Smooth muscle cell (in vitro differentiated cells): ENCODE measurements around the gene IGFBP5. TPM values are rescaled to one million over a fixed set of nuclear protein-coding genes. Genes with fewer than 3 reads are reported as not detected.

Experiments
- DNase-seq: peaks from one replicate; lab custom pipeline; 2025; ENCODE audit not compliant: unreplicated experiment; lab: John Stamatoyannopoulos, UW
- H2AFZ ChIP-seq: fragments of 200-600 bp; sonication (generic); 2 replicates; pipeline ENCODE4 v1.6.0; 2016; ENCODE audit warnings: antibody characterized with exemption, low read depth, mild to moderate bottlenecking
- H3F3A ChIP-seq: fragments of 200-600 bp; sonication (generic); 2 replicates; pipeline ENCODE4 v1.6.0; 2017; ENCODE audit warnings: antibody characterized with exemption, low read depth
- H3K27ac ChIP-seq: fragments of 200-600 bp; sonication (generic); 2 replicates; pipeline ENCODE4 v1.5.1; 2016; ENCODE audit warnings: low read depth, mild to moderate bottlenecking
- H3K27me3 ChIP-seq: fragments of 200-600 bp; sonication (generic); 2 replicates; pipeline ENCODE4 v1.6.1; 2016; ENCODE audit warnings: low read depth, mild to moderate bottlenecking
- H3K36me3 ChIP-seq: fragments of 200-600 bp; sonication (generic); 2 replicates; pipeline ENCODE4 v1.5.1; 2016; ENCODE audit warnings: low read depth
- H3K4me1 ChIP-seq: fragments of 200-600 bp; sonication (generic); 2 replicates; pipeline ENCODE4 v1.5.1; 2016; ENCODE audit warnings: low read depth
- H3K4me2 ChIP-seq: fragments of 200-600 bp; sonication (generic); 2 replicates; pipeline ENCODE4 v1.6.0; 2016; ENCODE audit warnings: mild to moderate bottlenecking
- H3K4me3 ChIP-seq: fragments of 200-600 bp; sonication (generic); 2 replicates; pipeline ENCODE4 v1.5.1; 2016; ENCODE audit warnings: mild to moderate bottlenecking
- H3K79me2 ChIP-seq: fragments of 200-600 bp; sonication (generic); 2 replicates; pipeline ENCODE4 v1.6.0; 2016; ENCODE audit warnings: low read depth, mild to moderate bottlenecking
- H3K9ac ChIP-seq: fragments of 200-600 bp; sonication (generic); 2 replicates; pipeline ENCODE4 v1.6.0; 2016; ENCODE audit warnings: low read depth
- H3K9me3 ChIP-seq: fragments of 200-600 bp; sonication (generic); replicated peaks from 2 replicates; pipeline ENCODE4 v1.5.1; 2016; ENCODE audit warnings: low read depth
- H4K20me1 ChIP-seq: fragments of 200-600 bp; sonication (generic); 2 replicates; pipeline ENCODE4 v1.6.0; 2016; ENCODE audit warnings: low read depth
- CTCF ChIP-seq: fragments of 200-600 bp; sonication (generic); IDR thresholded peaks from 2 replicates; pipeline ENCODE4 v1.5.1; 2017; ENCODE audit warnings: borderline replicate concordance, mild to moderate bottlenecking, antibody characterized with exemption; ENCODE audit not compliant: insufficient read depth, poor library complexity, severe bottlenecking
- WGBS: methylation state at CpG from one replicate; pipeline ENCODE4 v1.1.7; 2016; ENCODE audit warnings: low lambda C conversion rate; 5-methylcytosine and 5-hydroxymethylcytosine counted together
- polyA plus RNA-seq: library from polyadenylated mRNA; unstranded; fragments of >200 nt; fragmentation: Nextera tagmentation; extraction: Ambion mirVana; gene quantifications from 2 replicates; pipeline ENCODE4 v1.2.1, GENCODE V29; 2016
- total RNA-seq: library from RNA; depleted of rRNA; stranded (reverse); fragments of >200 nt; gene quantifications from 2 replicates; pipeline ENCODE4 v1.2.3, GENCODE V29; 2014

The IGFBP5 gene
- total and polyA plus RNA-seq, 2 experiments from 2014 or later: 381 to 787 TPM

- Histone ChIP-seq H3K36me3 (no peaks in the 10 kb centered on the region), H3K27ac (peak overlapping the region; percentile 61), H3K4me1 (peaks cover 4% of the 10 kb centered on the region), H3K9me3 (peaks cover 2% of the 10 kb centered on the region), H2AFZ (peak overlapping the region; percentile 55), H3K4me3 (no peak overlapping the region), H3K27me3 (no peaks in the 10 kb centered on the region), H3K9ac (no peak overlapping the region), H3K4me2 (peak overlapping the region; percentile 75), H3F3A (no peaks in the 10 kb centered on the region), H4K20me1 (no peaks in the 10 kb centered on the region), H3K79me2 (no peaks in the 10 kb centered on the region)
- DNase-seq: no peak
- no peak for TF ChIP-seq CTCF
- 88% methylated on average over 8 of the region's 8 CpGs for WGBS
Observed at GRCh38 chr2:216711348-216711747, 16.0 kb upstream of the IGFBP5 start.

- H4K20me1 ChIP-seq: no peaks in the 10 kb centered on the region
- H3K9me3 ChIP-seq: peaks cover 2% of the 10 kb centered on the region
- no peak overlapping the region for H3K4me3 ChIP-seq
- no peak overlapping the region for H3K9ac ChIP-seq
- H3K79me2 ChIP-seq: no peaks in the 10 kb centered on the region
- 44% methylated on average over 11 of the region's 11 CpGs for WGBS
- peak overlapping the region; percentile 61 for H3K27ac ChIP-seq
- no peaks in the 10 kb centered on the region for H3K36me3 ChIP-seq
- DNase-seq: no peak
- no peaks in the 10 kb centered on the region for H3K27me3 ChIP-seq
- H3K4me2 ChIP-seq: peak overlapping the region; percentile 75
- H3F3A ChIP-seq: no peaks in the 10 kb centered on the region
- peak overlapping the region; percentile 55 for H2AFZ ChIP-seq
- peaks cover 4% of the 10 kb centered on the region for H3K4me1 ChIP-seq
- TF ChIP-seq CTCF: no peak
Observed at GRCh38 chr2:216710551-216711301, 15.4 kb upstream of the IGFBP5 start.

DNA sequence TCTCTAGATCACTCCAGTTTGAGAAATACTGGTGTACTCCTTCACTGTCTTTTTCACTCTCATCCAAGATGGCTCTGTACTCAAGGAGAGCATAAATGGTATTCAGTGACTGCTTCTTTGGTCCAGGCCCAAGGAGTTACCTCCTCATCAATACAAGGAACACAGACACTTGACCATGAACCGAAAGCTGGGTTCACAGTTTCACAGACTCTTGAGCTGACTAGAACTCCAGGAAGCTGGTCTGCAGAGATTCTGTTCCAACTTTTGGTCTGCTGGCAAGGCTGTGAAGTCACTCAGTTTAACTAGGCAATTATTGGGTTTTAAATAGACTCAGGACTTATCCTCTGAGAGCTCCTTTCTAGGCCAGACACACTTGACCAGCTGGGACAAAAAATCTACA, 7.4 kb upstream of the IGFBP5 start:
- H3K4me2 ChIP-seq: no peak overlapping the region
- H3F3A ChIP-seq: no peaks in the 10 kb centered on the region
- no peaks in the 10 kb centered on the region for H4K20me1 ChIP-seq
- no peak overlapping the region for H3K27ac ChIP-seq
- H3K9me3 ChIP-seq: no peaks in the 10 kb centered on the region
- TF ChIP-seq CTCF: no peak
- H3K4me3 ChIP-seq: no peak overlapping the region
- no peak overlapping the region for H2AFZ ChIP-seq
- H3K27me3 ChIP-seq: no peaks in the 10 kb centered on the region
- DNase-seq: no peak
- 75% methylated on average over 1 of the region's 1 CpG for WGBS
- no peaks in the 10 kb centered on the region for H3K79me2 ChIP-seq
- H3K9ac ChIP-seq: no peak overlapping the region
- peaks cover 21% of the 10 kb centered on the region for H3K4me1 ChIP-seq
- no peaks in the 10 kb centered on the region for H3K36me3 ChIP-seq

DNA sequence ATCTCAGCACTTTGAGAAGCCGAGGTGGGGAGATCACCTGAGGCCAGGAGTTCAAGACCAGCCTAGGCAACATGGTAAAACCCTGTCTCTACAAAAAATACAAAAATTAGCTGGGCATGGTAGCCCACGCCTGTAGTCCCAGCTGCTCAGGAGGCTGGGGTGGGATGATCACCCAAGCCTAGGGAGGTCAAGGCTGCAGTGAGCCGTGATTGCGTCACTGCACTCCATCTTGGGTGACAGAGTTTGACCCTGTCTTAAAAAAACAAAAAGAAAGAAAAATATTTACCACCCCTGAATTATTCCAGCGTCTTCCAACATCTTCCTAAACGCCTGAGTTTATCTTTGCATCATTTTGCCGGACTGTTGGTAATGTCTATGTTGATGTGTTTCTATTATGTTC, 6.2 kb upstream of the IGFBP5 start:
- Histone ChIP-seq H3K9ac (no peak overlapping the region), H2AFZ (no peak overlapping the region), H4K20me1 (no peaks in the 10 kb centered on the region), H3K4me2 (no peak overlapping the region), H3K27me3 (no peaks in the 10 kb centered on the region), H3K4me1 (peaks cover 26% of the 10 kb centered on the region), H3K36me3 (no peaks in the 10 kb centered on the region), H3K27ac (no peak overlapping the region), H3K79me2 (no peaks in the 10 kb centered on the region), H3K4me3 (no peak overlapping the region), H3K9me3 (no peaks in the 10 kb centered on the region), H3F3A (no peaks in the 10 kb centered on the region)
- no peak for TF ChIP-seq CTCF
- DNase-seq: no peak
- 95% methylated on average over 7 of the region's 7 CpGs for WGBS
